Naive thymus-derived CD8-positive, alpha-beta T cell (primary cell): ENCODE results near the gene CSRNP2. TPM values are rescaled to one million over a fixed set of nuclear protein-coding genes. Genes with fewer than 3 reads are reported as not detected.

Experiments
- ATAC-seq, 2 donors: fragments of 150-1000 bp; cut with Tn5 transposase in 1 of 2; sonication (Bioruptor Pico), chemical (Tn5 transposase) in 1 of 2; 1 replicate in 1 of 2; 2 replicates in 1 of 2; pipeline ENCODE4 v1.10.0; 2021; ENCODE audit warnings: mild to moderate bottlenecking in 2 of 2, moderate library complexity in 2 of 2
- POLR2A ChIA-PET: fragments of 350-600 bp; sonication (Branson Sonifier 250); formaldehyde crosslinking; loops from one replicate; lab custom pipeline; 2021; ENCODE audit warnings: antibody characterized with exemption; lab: Charles Lee
- DNase-seq, 10 donors: peaks; one replicate each; pipeline versions ENCODE4 v3.0.0 to v3.0.0-alpha.2; 2020 to 2022
- H3K27ac Mint-ChIP-seq, 10 donors: one replicate each; pipeline ENCODE4 v1.8.0; 2020 to 2022; ENCODE audit warnings: mild to moderate bottlenecking in 10 of 10, mixed read lengths in 10 of 10, moderate library complexity in 4 of 10, inconsistent platforms in 1 of 10
- H3K27me3 Mint-ChIP-seq, 5 donors: one replicate each; pipeline ENCODE4 v1.8.0; 2021 to 2022; ENCODE audit warnings: mixed read lengths in 5 of 5
- H3K36me3 Mint-ChIP-seq, 3 donors: one replicate each; pipeline ENCODE4 v1.8.0; 2020 to 2022; ENCODE audit warnings: mixed read lengths in 3 of 3, mild to moderate bottlenecking in 2 of 3, inconsistent platforms in 1 of 3
- H3K4me1 Mint-ChIP-seq, 4 donors: one replicate each; pipeline ENCODE4 v1.8.0; 2021 to 2022; ENCODE audit warnings: mixed read lengths in 4 of 4
- H3K4me3 Mint-ChIP-seq, 10 donors: one replicate each; pipeline ENCODE4 v1.8.0; 2020 to 2022; ENCODE audit warnings: mild to moderate bottlenecking in 10 of 10, mixed read lengths in 10 of 10, moderate library complexity in 6 of 10, inconsistent platforms in 1 of 10
- H3K9me3 Mint-ChIP-seq, 9 donors: one replicate each; pipeline ENCODE4 v1.8.0; 2020 to 2022; ENCODE audit warnings: mixed read lengths in 9 of 9, mild to moderate bottlenecking in 3 of 9, inconsistent platforms in 1 of 9, moderate library complexity in 1 of 9
- polyA plus RNA-seq, 3 donors: library from polyadenylated mRNA; unstranded; fragments of 300-500 nt; fragmentation: Illumina TruSeq; gene quantifications; one replicate each; pipeline ENCODE4 v1.2.3, GENCODE V29; 2021
- total RNA-seq, 8 experiments: library from RNA in 2 of 8; stranded (reverse) in 2 of 8; gene quantifications; one replicate each; pipeline ENCODE4 v1.2.3 and lab custom pipeline; 2021 to 2026

Gene CSRNP2, protein sequence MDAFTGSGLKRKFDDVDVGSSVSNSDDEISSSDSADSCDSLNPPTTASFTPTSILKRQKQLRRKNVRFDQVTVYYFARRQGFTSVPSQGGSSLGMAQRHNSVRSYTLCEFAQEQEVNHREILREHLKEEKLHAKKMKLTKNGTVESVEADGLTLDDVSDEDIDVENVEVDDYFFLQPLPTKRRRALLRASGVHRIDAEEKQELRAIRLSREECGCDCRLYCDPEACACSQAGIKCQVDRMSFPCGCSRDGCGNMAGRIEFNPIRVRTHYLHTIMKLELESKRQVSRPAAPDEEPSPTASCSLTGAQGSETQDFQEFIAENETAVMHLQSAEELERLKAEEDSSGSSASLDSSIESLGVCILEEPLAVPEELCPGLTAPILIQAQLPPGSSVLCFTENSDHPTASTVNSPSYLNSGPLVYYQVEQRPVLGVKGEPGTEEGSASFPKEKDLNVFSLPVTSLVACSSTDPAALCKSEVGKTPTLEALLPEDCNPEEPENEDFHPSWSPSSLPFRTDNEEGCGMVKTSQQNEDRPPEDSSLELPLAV
- 10 to 100 TPM; 27.8 to 35.2 TPM for total RNA-seq
- 1 to 10 TPM; 2.7 to 3.6 (median 2.7) TPM for polyA plus RNA-seq
- 22.6 to 37.6 (median 29.2) reads per million in 6 experiments for total RNA-seq (lab: John Stamatoyannopoulos, UW)

DNA sequence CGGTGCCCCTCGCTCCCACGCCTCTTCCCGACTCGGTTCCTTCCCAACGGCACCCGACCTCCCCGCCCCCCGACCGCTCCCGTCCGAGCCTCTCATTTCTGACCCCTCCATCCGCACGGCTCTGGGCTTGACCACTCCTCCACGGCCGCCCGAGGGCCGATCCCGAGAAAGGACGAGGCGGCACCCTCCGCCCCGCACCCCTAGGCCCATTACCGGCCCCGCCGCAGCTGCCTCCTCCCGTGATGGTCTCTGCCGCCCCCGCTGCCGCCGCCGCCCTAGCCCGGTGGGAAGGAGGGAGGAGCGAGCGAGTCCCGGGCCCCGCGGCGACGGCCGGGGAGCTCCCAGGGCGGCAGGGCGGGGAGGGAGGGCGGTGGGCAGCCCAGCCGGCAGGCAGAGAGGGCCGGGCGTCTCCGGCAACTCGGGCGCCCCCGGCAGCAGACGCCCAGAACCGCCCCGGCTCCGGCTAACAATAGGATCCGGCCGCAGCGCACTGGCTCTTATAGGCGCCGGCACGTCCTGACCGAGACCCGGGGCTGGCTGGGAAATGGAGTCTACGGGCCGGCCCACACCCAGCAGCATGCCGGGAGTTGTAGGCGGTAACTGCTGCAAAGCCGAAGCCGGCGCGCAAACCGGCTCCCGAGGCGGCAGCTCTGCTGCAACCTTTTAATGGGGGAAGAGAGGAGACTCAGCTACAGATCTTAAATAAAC is at the start of gene CSRNP2:
TSS of gene CSRNP2 (minus strand) at position 471 of the 708 bp plus-strand sequence. CDS start 7,035 bp downstream, outside the sequence.
- ATAC-seq = peak; percentile 99
- Mint-ChIP-seq H3K36me3 (peaks cover 0 to 12% (median 2%) of the 10 kb centered on the region in 3 donors), H3K27me3 (no peaks in the 10 kb centered on the region), H3K4me3 (peak within 1 kb of the TSS; percentile 91 to 99 (median 96)), H3K27ac (peak within 1 kb of the TSS; percentile 89 to 98 (median 95)), H3K4me1 (peaks cover 18 to 41% (median 37%) of the 10 kb centered on the region in 4 donors), H3K9me3 (no peaks in the 10 kb centered on the region)
- DNase-seq = peak; percentile 92 to 97 (median 94)
- POLR2A ChIA-PET = interaction anchor here (0.6 to 3.4 kb wide), 16 partner anchors 9 to 971 kb away, joined by 3 to 22 read pairs (median 6); partner anchors contain the start of genes ATF1, COX14, DAZAP2 and LETMD1

GRCh38 chr12:51132693-51133092 is 49.3 kb upstream of the CSRNP2 start:
- ATAC-seq (no peak), DNase-seq (no peak)
- H3K27me3 Mint-ChIP-seq = no peaks in the 10 kb centered on the region
- H3K4me1 Mint-ChIP-seq = peaks cover 0 to 11% (median 6%) of the 10 kb centered on the region in 4 donors
- POLR2A ChIA-PET = interaction anchor here (0.6 to 0.7 kb wide), 2 partner anchors 90 to 322 kb away, joined by 3 read pairs; no protein-coding TSS in a partner anchor
- no peak overlapping the region for H3K4me3 Mint-ChIP-seq
- peaks cover 0 to 19% (median 0%) of the 10 kb centered on the region in 3 donors for H3K36me3 Mint-ChIP-seq
- H3K27ac Mint-ChIP-seq = peak overlapping the region in 2 of 10 donors; percentile 45 to 72
- H3K9me3 Mint-ChIP-seq = no peaks in the 10 kb centered on the region

DNA sequence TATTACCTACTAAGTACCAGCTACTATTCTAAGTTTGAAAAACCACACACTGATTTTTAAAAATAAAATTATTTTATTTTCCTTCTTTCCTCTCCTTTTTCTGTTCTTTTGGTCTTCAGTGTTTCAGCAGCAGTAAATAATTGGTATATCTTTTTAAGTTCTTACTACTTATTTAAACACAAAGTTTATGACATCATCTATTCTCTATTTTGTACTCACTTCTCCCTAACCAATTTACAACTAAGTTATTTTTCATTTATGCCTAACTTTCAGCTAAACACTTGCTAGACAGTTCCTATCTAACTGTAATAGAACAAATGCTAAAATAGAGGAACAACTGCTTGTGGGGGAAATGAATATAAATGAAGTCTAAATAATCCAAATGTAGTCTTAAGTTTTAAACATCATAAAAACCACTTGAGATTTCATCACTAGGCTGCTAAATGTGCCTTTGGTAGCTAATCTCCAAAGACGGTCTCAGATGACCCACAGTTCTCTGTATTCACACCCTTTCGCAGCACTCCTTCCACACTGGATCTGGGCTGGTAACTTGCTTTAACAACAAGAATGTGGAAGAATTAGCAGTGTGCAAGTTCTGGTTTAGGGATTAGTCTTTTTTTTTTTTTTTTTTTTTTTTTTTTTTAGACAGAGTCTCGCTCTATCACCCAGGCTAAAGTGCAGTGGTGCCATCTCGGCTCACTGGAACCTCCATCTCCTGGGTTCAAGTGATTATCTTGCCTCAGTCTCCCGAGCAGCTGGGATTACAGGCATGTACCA is 48.5 kb upstream of the CSRNP2 start:
- H3K4me3 Mint-ChIP-seq = no peak overlapping the region
- no peak for DNase-seq
- peak overlapping the region in 6 of 10 donors; percentile 9 to 74 (median 40) for H3K27ac Mint-ChIP-seq
- H3K36me3 Mint-ChIP-seq = peaks cover 0 to 15% (median 0%) of the 10 kb centered on the region in 3 donors
- no peak for ATAC-seq
- POLR2A ChIA-PET = interaction anchor here (0.5 kb wide), 1 partner anchor 86 kb away, joined by 3 read pairs; no protein-coding TSS in a partner anchor
- H3K4me1 Mint-ChIP-seq = peaks cover 0 to 16% (median 9%) of the 10 kb centered on the region in 4 donors
- H3K9me3 Mint-ChIP-seq = no peaks in the 10 kb centered on the region
- H3K27me3 Mint-ChIP-seq = no peaks in the 10 kb centered on the region

DNA sequence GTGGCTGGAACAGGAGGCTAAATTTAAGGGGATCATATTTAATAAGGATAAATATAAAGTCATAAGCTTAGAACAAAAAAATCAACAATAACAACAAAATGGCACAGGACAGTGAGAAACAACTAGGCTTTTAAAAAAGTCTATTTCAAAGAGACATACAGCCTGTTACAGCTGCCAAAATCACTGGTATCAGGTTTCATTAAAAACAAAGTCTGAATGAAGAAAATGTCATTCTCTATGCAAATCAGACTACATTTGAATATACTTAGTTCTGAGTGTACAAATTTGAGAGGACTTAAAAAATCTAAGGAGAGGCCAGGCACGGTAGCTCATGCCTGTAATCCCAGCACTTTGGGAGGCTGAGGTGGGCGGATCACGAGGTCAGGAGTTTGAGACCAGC is 45.5 kb upstream of the CSRNP2 start:
- DNase-seq (no peak), ATAC-seq (no peak)
- H3K27ac Mint-ChIP-seq = peak overlapping the region in 1 of 10 donors; percentile 4
- POLR2A ChIA-PET = interaction anchor here (0.6 kb wide), 1 partner anchor 86 kb away, joined by 3 read pairs; no protein-coding TSS in a partner anchor
- peaks cover 1 to 24% (median 12%) of the 10 kb centered on the region in 4 donors for H3K4me1 Mint-ChIP-seq
- no peaks in the 10 kb centered on the region for H3K9me3 Mint-ChIP-seq
- H3K27me3 Mint-ChIP-seq = no peaks in the 10 kb centered on the region
- no peak overlapping the region for H3K4me3 Mint-ChIP-seq
- peaks cover 4 to 24% (median 9%) of the 10 kb centered on the region in 3 donors for H3K36me3 Mint-ChIP-seq

- H3K4me1 Mint-ChIP-seq = peaks cover 1 to 24% (median 10%) of the 10 kb centered on the region in 4 donors
- H3K4me3 Mint-ChIP-seq = no peak overlapping the region
- ATAC-seq (no peak), DNase-seq (no peak)
- no peaks in the 10 kb centered on the region for H3K9me3 Mint-ChIP-seq
- no peaks in the 10 kb centered on the region for H3K27me3 Mint-ChIP-seq
- peaks cover 4 to 22% (median 9%) of the 10 kb centered on the region in 3 donors for H3K36me3 Mint-ChIP-seq
- POLR2A ChIA-PET = no interaction called here
- peak overlapping the region in 6 of 10 donors; percentile 3 to 47 (median 22) for H3K27ac Mint-ChIP-seq
Measured at GRCh38 chr12:51127050-51127729, 43.8 kb upstream of the CSRNP2 start.

DNA sequence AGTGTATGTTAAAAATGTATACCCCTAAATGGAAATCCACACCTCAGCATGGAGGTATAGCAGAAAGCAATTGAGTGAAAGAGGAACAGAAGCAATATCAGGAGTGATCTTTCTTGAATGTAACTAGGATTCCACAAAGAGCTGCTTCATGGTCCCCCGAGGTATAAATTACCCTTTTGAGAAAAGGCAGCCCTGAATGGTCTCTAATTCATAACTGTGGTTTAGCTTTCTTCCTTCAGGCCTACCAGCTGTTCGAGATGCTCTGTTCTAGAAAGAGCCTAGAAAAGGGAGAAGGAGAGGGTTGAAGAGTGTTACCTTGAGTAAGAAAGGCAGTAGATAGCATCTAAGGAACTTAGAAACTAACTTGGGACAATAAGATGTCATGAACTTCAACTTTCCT is 42.9 kb upstream of the CSRNP2 start:
- H3K4me3 Mint-ChIP-seq = no peak overlapping the region
- peaks cover 4 to 22% (median 9%) of the 10 kb centered on the region in 3 donors for H3K36me3 Mint-ChIP-seq
- H3K27me3 Mint-ChIP-seq = no peaks in the 10 kb centered on the region
- DNase-seq (no peak), ATAC-seq (no peak)
- H3K27ac Mint-ChIP-seq = peak overlapping the region in 4 of 10 donors; percentile 3 to 24 (median 22)
- POLR2A ChIA-PET = no interaction called here
- peaks cover 1 to 24% (median 6%) of the 10 kb centered on the region in 4 donors for H3K4me1 Mint-ChIP-seq
- no peaks in the 10 kb centered on the region for H3K9me3 Mint-ChIP-seq

DNA sequence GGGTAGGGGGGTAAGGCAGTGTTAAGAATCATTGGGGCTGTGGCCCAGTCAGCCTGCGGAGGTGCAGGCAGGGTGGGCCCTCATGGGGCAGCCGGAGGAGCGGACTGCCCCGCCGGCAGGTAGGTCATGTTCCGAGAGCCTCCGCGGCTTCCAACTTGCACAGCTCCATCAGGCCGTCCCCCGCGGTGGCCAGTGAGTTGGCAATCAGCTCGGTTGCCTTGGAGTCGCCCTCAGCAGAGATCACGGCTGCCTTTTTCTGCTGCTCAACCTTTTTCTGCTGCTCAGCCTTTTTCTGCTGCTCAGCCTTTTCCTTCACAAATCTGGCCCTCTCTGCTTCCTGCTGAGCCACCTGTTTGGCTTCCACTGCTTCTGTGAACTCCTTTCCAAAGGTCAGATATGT is 41.1 kb upstream of the CSRNP2 start:
- Mint-ChIP-seq H3K27me3 (no peaks in the 10 kb centered on the region), H3K36me3 (peaks cover 4 to 19% (median 9%) of the 10 kb centered on the region in 3 donors), H3K9me3 (no peaks in the 10 kb centered on the region), H3K4me3 (no peak overlapping the region), H3K27ac (peak overlapping the region in 1 of 10 donors; percentile 15), H3K4me1 (peaks cover 1 to 23% (median 6%) of the 10 kb centered on the region in 4 donors)
- ATAC-seq (no peak), DNase-seq (no peak)
- POLR2A ChIA-PET = no interaction called here

DNA sequence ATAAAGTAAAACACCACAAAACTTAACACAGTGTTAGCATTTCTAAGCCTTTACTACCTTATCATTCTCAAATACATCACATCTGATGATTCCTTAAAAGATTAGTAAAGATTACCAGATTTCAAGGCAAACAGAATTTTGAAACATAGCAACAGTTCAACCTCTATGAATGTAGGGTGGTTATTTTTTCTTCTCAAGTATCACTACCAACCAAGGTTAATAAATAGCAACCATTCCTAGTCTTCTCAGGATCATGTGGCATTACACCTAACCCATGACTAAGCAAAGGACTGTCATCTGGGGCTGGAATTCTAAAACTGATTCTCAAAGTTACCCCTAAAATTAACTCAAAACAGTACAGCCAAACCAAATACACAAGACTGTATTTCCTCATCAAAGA is 39.4 kb upstream of the CSRNP2 start:
- H3K9me3 Mint-ChIP-seq = no peaks in the 10 kb centered on the region
- H3K27me3 Mint-ChIP-seq = no peaks in the 10 kb centered on the region
- peaks cover 7 to 28% (median 9%) of the 10 kb centered on the region in 3 donors for H3K36me3 Mint-ChIP-seq
- no peak overlapping the region for H3K4me3 Mint-ChIP-seq
- POLR2A ChIA-PET = no interaction called here
- ATAC-seq (no peak), DNase-seq (no peak)
- H3K4me1 Mint-ChIP-seq = peaks cover 1 to 13% (median 6%) of the 10 kb centered on the region in 4 donors
- no peak overlapping the region for H3K27ac Mint-ChIP-seq

GRCh38 chr12:51118706-51119105 is 35.3 kb upstream of the CSRNP2 start:
- Mint-ChIP-seq H3K4me1 (peaks cover 0 to 5% (median under 1%) of the 10 kb centered on the region in 4 donors), H3K27me3 (no peaks in the 10 kb centered on the region), H3K27ac (no peak overlapping the region), H3K4me3 (no peak overlapping the region), H3K36me3 (peaks cover 5 to 47% (median 21%) of the 10 kb centered on the region in 3 donors), H3K9me3 (no peaks in the 10 kb centered on the region)
- DNase-seq (no peak), ATAC-seq (no peak)
- POLR2A ChIA-PET = no interaction called here

DNA sequence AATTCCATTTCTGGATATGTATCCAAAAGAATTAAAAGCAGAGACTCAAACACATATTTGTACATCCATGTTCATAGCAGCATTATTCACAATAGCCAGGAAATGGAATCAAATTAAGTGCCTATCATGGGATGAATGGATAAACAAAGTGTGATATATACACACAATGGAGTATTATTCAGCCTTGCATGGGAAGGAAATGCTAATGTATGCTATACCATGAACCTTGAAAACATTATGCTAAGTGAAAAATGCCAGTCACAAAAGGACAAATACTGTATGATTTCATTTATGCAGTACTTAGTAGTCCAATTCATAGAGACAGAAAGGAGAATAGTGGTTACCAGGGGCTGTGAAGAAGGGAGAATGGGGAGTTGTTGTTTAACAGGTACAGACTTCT is 32.1 kb upstream of the CSRNP2 start:
- Mint-ChIP-seq H3K36me3 (peaks cover 5 to 73% (median 27%) of the 10 kb centered on the region in 3 donors), H3K4me3 (no peak overlapping the region), H3K9me3 (no peaks in the 10 kb centered on the region), H3K4me1 (peaks cover 0 to 7% (median under 1%) of the 10 kb centered on the region in 4 donors), H3K27ac (no peak overlapping the region), H3K27me3 (no peaks in the 10 kb centered on the region)
- DNase-seq (no peak), ATAC-seq (no peak)
- POLR2A ChIA-PET = no interaction called here

GRCh38 chr12:51108136-51108535 is 24.7 kb upstream of the CSRNP2 start:
- peaks cover 0 to 87% (median 25%) of the 10 kb centered on the region in 3 donors for H3K36me3 Mint-ChIP-seq
- no peaks in the 10 kb centered on the region for H3K27me3 Mint-ChIP-seq
- no peak overlapping the region for H3K27ac Mint-ChIP-seq
- no peak overlapping the region for H3K4me3 Mint-ChIP-seq
- POLR2A ChIA-PET = no interaction called here
- H3K9me3 Mint-ChIP-seq = no peaks in the 10 kb centered on the region
- ATAC-seq (no peak), DNase-seq (no peak)
- H3K4me1 Mint-ChIP-seq = no peaks in the 10 kb centered on the region
